ENCODE results near the gene MAT2A. TPM values are rescaled to one million over a fixed set of nuclear protein-coding genes. Genes with fewer than 3 reads are reported as not detected.
"Not testable (repeated sequence)": the region's sequence is repeated elsewhere in the genome, so short reads cannot be mapped to it uniquely, and the experiment has no call there.

MAT2A gene
- total RNA-seq, 2 experiments from 2014 or later, result 226 to 259 TPM

DNA sequence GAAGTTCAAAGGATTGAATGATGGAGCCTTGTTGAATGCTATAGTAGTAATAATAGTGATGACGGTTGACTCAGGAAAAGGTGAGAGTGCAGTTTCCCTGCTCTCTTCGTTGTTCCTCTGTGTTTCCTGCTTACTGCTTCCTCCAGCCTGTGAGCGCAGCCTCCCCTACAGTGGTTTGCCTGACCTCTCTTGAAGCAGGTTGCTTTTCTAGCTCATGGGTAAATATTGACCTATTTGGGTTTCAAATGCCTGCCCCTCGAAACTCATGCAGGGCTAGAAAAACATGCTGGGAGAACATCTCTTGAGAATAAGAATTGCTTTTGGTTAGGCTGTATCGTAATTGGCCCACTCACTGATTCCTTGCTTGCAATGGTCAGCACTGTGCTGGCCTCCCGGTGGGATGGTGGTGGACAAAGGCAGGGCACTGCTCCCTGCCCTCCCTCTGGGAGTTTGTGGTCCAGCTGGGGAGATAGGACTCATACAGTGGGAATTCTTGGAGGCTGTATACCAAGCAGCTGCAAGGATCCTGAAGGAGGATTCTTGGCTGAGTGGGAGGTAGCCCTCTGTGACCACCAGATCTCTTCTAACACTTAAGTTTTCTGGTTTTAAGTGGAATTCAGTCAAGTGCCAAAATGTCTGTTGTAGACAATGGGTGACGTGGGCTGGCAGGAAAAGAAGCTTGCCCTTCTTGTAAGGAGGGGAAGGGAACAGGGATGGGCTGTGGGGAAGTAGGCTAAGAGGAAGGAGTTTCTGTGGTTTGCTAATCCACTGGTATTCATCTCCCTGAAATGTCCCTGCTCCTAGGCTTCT lies 51.2 kb downstream of the MAT2A start:
- ChIA-PET POLR2A (interaction anchor here (0.6 kb wide), 1 partner anchor 26 kb away, joined by 3 read pairs; no protein-coding TSS in a partner anchor), CTCF (interaction anchor here (0.5 to 1.6 kb wide), 3 partner anchors 15 to 290 kb away, joined by 4 to 5 read pairs (median 4); no protein-coding TSS in a partner anchor)
- H3K36me3 Mint-ChIP-seq (ENCODE audit: low read depth), result no peaks in the 10 kb centered on the region
- DNase-seq (no peak), ATAC-seq (no peak)
- H3K4me1 Mint-ChIP-seq, result peaks cover 21% of the 10 kb centered on the region
- no peak overlapping the region for H3K27ac Mint-ChIP-seq
- H3K27me3 Mint-ChIP-seq, result no peaks in the 10 kb centered on the region
- H3K4me3 Mint-ChIP-seq, result no peak overlapping the region
- intact Hi-C loops (cut with DNase I, micrococcal nuclease), result no loop called here
- no peaks in the 10 kb centered on the region for H3K9me3 Mint-ChIP-seq (ENCODE audit: low read depth)

- H3K9me3 Mint-ChIP-seq (ENCODE audit: low read depth), result no peaks in the 10 kb centered on the region
- peaks cover 17% of the 10 kb centered on the region for H3K4me1 Mint-ChIP-seq
- POLR2A ChIA-PET, result interaction anchor here (0.6 kb wide), 2 partner anchors 25 to 44 kb away, joined by 3 to 9 read pairs; no protein-coding TSS in a partner anchor
- intact Hi-C loops (cut with DNase I, micrococcal nuclease), result no loop called here
- no peak overlapping the region for H3K27ac Mint-ChIP-seq
- ATAC-seq, result no peak
- peaks cover 3% of the 10 kb centered on the region for H3K36me3 Mint-ChIP-seq (ENCODE audit: low read depth)
- H3K27me3 Mint-ChIP-seq, result no peaks in the 10 kb centered on the region
- no peak for DNase-seq
- no peak overlapping the region for H3K4me3 Mint-ChIP-seq
- CTCF ChIA-PET, result interaction anchor here (0.5 to 1.6 kb wide), 4 partner anchors 11 to 291 kb away, joined by 3 to 5 read pairs (median 4); no protein-coding TSS in a partner anchor
Measured at GRCh38 chr2:85590950-85591349, 52.0 kb downstream of the MAT2A start.

DNA sequence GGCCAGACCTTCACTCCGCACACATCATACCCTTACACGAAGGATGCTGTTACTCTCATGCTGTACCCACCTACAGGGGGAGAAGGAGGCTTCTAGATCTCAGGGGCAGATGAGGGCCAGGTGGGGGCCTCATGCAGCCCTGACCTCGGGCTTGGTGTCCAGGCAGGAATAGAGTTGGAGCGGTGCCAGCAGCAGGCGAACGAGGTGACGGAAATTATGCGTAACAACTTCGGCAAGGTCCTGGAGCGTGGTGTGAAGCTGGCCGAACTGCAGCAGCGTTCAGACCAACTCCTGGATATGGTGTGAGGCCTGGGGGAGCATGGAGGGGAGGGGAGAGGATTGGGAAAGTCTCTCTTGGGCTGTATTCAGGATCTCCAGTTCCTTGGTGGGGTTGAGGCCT lies 52.6 kb downstream of the MAT2A start:
- DNase-seq (no peak), ATAC-seq (no peak)
- H3K4me1 Mint-ChIP-seq, result peaks cover 22% of the 10 kb centered on the region
- H3K9me3 Mint-ChIP-seq (ENCODE audit: low read depth), result no peaks in the 10 kb centered on the region
- no peak overlapping the region for H3K27ac Mint-ChIP-seq
- H3K4me3 Mint-ChIP-seq, result no peak overlapping the region
- H3K27me3 Mint-ChIP-seq, result no peaks in the 10 kb centered on the region
- POLR2A ChIA-PET, result no interaction called here
- CTCF ChIA-PET, result interaction anchor here (1.0 to 1.6 kb wide), 2 partner anchors 12 to 13 kb away, joined by 3 to 4 read pairs; no protein-coding TSS in a partner anchor
- intact Hi-C loops (cut with DNase I, micrococcal nuclease), result no loop called here
- H3K36me3 Mint-ChIP-seq (ENCODE audit: low read depth), result peaks cover 3% of the 10 kb centered on the region

GRCh38 chr2:85592299-85592698 lies 53.3 kb downstream of the MAT2A start:
- intact Hi-C loops (cut with DNase I, micrococcal nuclease); H3K27ac Mint-ChIP-seq; H3K4me3 Mint-ChIP-seq; H3K27me3 Mint-ChIP-seq; POLR2A ChIA-PET; DNase-seq; H3K9me3 Mint-ChIP-seq (ENCODE audit: low read depth); ATAC-seq: not testable (repeated sequence)
- Mint-ChIP-seq H3K36me3 (ENCODE audit: low read depth) (peaks cover 10% of the 10 kb centered on the region), H3K4me1 (peaks cover 26% of the 10 kb centered on the region)
- CTCF ChIA-PET, result interaction anchor here (1.4 kb wide), 1 partner anchor 13 kb away, joined by 3 read pairs; no protein-coding TSS in a partner anchor

DNA sequence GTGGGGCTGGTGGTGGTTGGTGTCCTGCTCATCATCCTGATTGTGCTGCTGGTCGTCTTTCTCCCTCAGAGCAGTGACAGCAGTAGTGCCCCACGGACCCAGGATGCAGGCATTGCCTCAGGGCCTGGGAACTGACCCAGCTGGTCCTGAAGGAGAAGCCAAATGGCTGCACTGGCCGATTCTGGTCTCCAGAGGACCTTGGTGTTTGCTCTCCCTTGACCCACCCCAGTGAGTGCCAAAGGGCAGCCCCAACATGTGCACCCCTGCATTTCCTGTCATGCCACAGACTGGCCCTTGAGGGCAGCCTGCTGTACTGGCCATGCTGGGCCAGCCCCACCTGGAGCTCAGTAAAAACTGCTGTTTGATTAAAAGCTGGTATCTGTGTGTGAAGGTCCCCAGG lies 54.1 kb downstream of the MAT2A start:
- H3K4me3 Mint-ChIP-seq, result no peak overlapping the region
- H3K9me3 Mint-ChIP-seq (ENCODE audit: low read depth), result no peaks in the 10 kb centered on the region
- CTCF ChIA-PET, result interaction anchor here (1.4 kb wide), 1 partner anchor 12 kb away, joined by 3 read pairs; no protein-coding TSS in a partner anchor
- peaks cover 12% of the 10 kb centered on the region for H3K36me3 Mint-ChIP-seq (ENCODE audit: low read depth)
- intact Hi-C loops (cut with DNase I, micrococcal nuclease), result no loop called here
- POLR2A ChIA-PET, result no interaction called here
- DNase-seq (no peak), ATAC-seq (no peak)
- H3K27ac Mint-ChIP-seq, result no peak overlapping the region
- no peaks in the 10 kb centered on the region for H3K27me3 Mint-ChIP-seq
- H3K4me1 Mint-ChIP-seq, result peaks cover 22% of the 10 kb centered on the region

Other genes with a start within 250 kb of the MAT2A start
- 10 to 100 TPM; 84.0 to 90.4 TPM for gene TGOLN2, start 211.2 kb upstream of the MAT2A start, total RNA-seq
- gene RETSAT, start 184.6 kb upstream of the MAT2A start, total RNA-seq, result 10 to 100 TPM; 18.1 to 18.7 TPM
- gene ELMOD3, start 184.4 kb upstream of the MAT2A start, total RNA-seq, result 10 to 100 TPM; 11.2 to 12.9 TPM
- gene CAPG, start 128.8 kb upstream of the MAT2A start, total RNA-seq, result 10 to 100 TPM; 28.3 to 45.6 TPM
- gene SH2D6, start 120.5 kb upstream of the MAT2A start, total RNA-seq, result 1 to 10 TPM; 1.7 to 2.2 TPM
- 10 to 100 TPM; 20.1 to 22.2 TPM for gene GGCX, start 22.3 kb downstream of the MAT2A start, total RNA-seq
- gene VAMP8, start 38.4 kb downstream of the MAT2A start, total RNA-seq, result 100 to 1,000 TPM in 1 of 2 experiments, 10 to 100 TPM in 1; 98.3 to 106 TPM
- 10 to 100 TPM; 21.4 to 26.7 TPM for gene VAMP5, start 45.3 kb downstream of the MAT2A start, total RNA-seq
- gene RNF181, start 56.6 kb downstream of the MAT2A start, total RNA-seq, result 100 to 1,000 TPM; 113 to 140 TPM
- 1 to 10 TPM; 1.3 to 2.5 TPM for gene TMEM150A, start 63.5 kb downstream of the MAT2A start, total RNA-seq
- 10 to 100 TPM; 33.7 to 47.2 TPM for gene C2orf68, start 72.9 kb downstream of the MAT2A start, total RNA-seq
- 10 to 100 TPM; 81.2 to 95.3 TPM for gene USP39, start 77.0 kb downstream of the MAT2A start, total RNA-seq
- gene SFTPB, start 129.0 kb downstream of the MAT2A start, total RNA-seq, result not detected
- 10 to 100 TPM; 18.9 to 21.6 TPM for gene GNLY, start 155.2 kb downstream of the MAT2A start, total RNA-seq
- not detected for gene ATOH8, start 214.8 kb downstream of the MAT2A start, total RNA-seq

All from activated CD4-positive, alpha-beta T cell treated with anti-CD3 and anti-CD28 coated beads for 36 hours (primary cell).